Measurements from ENCODE around the gene OVOL1. TPM values are rescaled to one million over a fixed set of nuclear protein-coding genes. Genes with fewer than 3 reads are reported as not detected.

Gene OVOL1
- total RNA-seq, 2 donors from 2014 or later: 1.6 TPM; not detected in 1

DNA sequence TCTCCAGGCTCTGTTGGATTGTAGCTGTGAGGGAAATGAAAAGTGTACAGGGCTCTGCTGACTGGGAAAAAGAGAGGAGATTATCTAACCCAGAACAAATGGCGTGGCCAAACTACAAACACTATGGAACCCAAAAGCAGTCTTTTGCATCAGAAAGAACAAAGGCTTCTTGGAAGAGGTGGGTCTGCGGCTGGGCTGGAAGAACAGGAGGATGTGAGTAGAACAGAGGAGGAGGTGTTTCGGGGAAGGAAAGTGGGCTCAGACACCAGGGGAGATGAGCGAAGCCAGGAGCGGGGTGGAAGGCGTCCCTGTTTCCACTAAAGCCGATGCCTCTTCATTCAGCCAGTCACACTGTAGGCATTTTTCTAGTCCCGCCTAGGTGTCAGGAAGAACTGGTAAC is 12.0 kb downstream of the OVOL1 start:
- ATAC-seq (no peak), DNase-seq (ENCODE audit: low spot score in 2 of 2) (no peak)
- H3K27ac Mint-ChIP-seq: no peak overlapping the region
- no peaks in the 10 kb centered on the region for H3K36me3 Mint-ChIP-seq
- H3K9me3 Mint-ChIP-seq: no peaks in the 10 kb centered on the region

GRCh38 chr11:65801153-65801987 is 14.5 kb downstream of the OVOL1 start:
- Mint-ChIP-seq H3K9me3 (no peaks in the 10 kb centered on the region), H3K27ac (peak overlapping the region in 1 of 2 donors; percentile 55), H3K36me3 (no peaks in the 10 kb centered on the region)
- DNase-seq (ENCODE audit: low spot score in 2 of 2) (no peak), ATAC-seq (no peak)

GRCh38 chr11:65802841-65803240 is 16.0 kb downstream of the OVOL1 start:
- Mint-ChIP-seq H3K9me3 (no peaks in the 10 kb centered on the region), H3K36me3 (no peaks in the 10 kb centered on the region), H3K27ac (peak overlapping the region in 1 of 2 donors; percentile 23)
- no peak for ATAC-seq
- no peak for DNase-seq (ENCODE audit: low spot score in 2 of 2)

DNA sequence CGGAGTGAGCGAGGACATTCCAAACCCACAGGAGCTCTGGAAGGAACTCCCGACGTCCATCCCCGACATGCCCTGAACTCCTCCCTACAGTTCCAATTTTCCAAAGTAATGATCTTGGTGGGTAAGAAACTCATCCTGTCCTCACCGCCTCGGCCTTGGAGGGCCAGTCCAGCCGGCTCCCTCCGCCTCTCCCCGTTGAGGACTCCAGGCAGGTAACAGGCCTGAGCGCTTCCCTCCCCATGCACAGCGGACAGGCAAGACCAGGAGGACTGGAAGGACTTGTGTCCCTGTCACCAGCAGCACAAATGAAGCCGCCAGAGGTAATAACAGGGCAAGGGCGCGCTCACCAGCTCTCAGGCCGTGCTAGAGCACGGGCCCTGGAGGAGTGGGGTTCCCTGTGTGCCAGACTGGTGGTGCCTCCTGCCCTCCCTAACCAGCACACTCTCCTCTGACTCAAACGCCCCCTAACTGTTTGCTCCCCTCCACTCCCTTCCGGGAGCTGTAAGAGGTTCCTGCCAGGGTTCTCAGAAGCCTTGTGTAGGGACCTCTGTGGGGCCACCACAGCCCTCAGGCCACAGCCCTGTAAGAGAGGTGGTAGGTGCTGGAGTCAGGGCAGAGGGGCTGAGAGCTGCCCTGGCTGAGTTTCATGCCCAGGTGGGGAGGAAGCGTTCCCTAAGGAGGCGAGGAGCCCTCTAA is 17.1 kb downstream of the OVOL1 start:
- ATAC-seq (no peak), DNase-seq (ENCODE audit: low spot score in 2 of 2) (no peak)
- Mint-ChIP-seq H3K27ac (no peak overlapping the region), H3K36me3 (no peaks in the 10 kb centered on the region), H3K9me3 (no peaks in the 10 kb centered on the region)

DNA sequence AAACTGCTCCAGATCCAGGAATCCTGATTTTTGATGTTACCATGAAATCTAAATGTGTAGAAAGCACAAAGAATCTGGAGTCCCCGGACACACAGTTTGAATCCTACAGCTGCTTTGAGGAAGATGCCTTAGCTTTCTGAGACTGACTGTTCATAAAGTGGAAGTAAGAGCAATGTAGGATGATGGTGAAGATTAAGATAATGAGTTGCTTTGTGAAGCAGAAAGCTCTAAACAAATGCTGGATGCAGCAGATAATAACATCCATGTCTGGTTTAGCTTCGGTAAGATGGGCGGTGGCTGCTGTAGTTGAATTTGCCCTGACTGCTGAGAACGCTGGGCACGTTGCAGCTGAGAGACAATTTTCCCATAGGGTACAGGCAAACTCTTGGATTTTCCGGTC is 20.1 kb downstream of the OVOL1 start:
- no peaks in the 10 kb centered on the region for H3K9me3 Mint-ChIP-seq
- no peak for ATAC-seq
- H3K36me3 Mint-ChIP-seq: no peaks in the 10 kb centered on the region

DNA sequence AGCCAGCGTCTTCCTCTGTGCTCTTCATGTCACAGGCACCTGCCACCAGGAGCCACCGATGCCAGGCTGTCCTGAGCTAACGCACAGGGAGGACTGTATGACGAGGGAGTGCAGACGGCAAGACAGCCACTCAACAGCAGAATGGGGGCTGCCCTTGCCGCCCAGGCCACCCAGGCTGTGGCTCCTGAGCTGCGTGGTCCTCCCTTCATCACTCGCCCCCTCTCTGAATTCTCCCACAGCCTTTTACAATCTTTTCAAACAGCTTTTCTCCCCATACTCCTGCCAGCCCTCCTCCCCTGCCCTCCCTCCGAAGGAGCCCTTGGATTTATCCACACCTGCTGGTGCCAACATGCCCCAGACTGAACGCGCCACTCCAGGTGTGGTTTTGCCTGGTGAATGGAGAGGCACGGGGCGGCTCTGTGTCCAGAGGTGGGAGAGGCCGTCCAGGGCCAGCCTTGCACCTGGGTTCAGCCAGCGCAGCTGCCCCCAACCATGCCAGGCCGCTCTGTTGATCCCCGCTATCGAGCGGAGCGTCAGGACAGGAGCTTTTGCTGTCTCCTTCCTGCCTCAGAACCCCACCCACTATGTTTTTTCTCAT is 22.0 kb downstream of the OVOL1 start:
- no peak for DNase-seq (ENCODE audit: low spot score in 2 of 2)
- no peaks in the 10 kb centered on the region for H3K36me3 Mint-ChIP-seq
- no peak for ATAC-seq
- H3K9me3 Mint-ChIP-seq: no peaks in the 10 kb centered on the region
- H3K27ac Mint-ChIP-seq: no peak overlapping the region

More for the DNA sequence above, 20.1 kb downstream of the OVOL1 start:
- no peak overlapping the region for H3K27ac Mint-ChIP-seq
- no peak for DNase-seq (ENCODE audit: low spot score in 2 of 2)

DNA sequence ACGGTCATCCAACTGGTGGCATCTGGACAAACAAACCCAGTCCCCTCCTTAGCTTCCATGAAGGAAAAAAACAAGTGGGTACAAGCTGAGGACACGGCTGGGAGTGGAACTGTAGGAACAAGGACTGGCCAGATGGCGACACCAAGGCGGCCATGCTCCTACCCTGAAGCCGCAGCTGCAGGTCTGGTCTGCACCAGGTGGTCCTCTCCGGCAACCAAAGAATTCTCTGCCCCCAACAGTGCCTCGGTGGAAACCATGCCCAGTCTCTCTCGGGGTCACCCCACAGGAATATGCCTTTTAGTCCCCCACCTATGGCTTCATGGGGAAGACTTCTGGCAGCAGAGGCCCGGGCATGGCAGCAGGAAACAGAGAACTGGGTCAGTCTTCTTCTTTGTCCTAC is 22.6 kb downstream of the OVOL1 start:
- H3K36me3 Mint-ChIP-seq: no peaks in the 10 kb centered on the region
- ATAC-seq (no peak), DNase-seq (ENCODE audit: low spot score in 2 of 2) (no peak)
- H3K27ac Mint-ChIP-seq: no peak overlapping the region
- no peaks in the 10 kb centered on the region for H3K9me3 Mint-ChIP-seq

DNA sequence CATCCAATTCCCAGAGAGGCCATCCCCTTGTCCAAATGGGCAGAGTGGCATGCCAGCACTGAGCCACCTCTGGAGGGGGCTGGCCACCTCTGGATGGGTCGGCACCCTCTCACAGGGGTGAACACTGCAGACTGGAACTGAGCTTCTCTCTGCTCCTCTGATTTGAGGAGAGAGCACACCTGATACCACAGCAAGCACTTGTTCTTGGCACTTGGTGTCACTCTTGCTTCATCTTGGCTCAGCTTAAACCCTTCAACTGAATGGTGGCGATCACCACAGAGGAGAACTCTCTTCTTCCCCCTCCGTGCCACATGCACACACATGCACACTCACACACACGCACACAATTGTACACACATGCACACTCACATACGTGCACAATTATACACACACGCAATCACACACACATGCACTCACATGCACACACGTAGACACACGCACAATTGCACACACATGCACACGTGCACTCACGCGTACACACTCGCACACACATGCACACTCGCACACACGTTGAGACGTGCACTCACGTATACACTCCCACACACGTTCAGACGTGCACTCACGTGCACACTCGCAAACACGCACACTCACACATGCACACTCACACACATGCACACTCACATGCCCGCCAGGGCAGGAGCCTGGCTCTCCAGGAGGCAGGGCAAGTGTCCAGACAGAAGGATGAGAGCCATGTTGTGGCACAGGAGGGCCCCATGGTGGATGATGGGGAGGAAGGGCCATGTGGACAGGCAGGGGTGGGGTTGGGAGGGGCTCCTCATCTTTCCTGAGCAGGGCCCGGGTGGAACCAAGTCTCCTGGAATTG is 23.4 kb downstream of the OVOL1 start:
- Mint-ChIP-seq H3K27ac (no peak overlapping the region), H3K36me3 (no peaks in the 10 kb centered on the region), H3K9me3 (no peaks in the 10 kb centered on the region)
- DNase-seq (ENCODE audit: low spot score in 2 of 2) (no peak), ATAC-seq (peak; percentile 31 to 60)

DNA sequence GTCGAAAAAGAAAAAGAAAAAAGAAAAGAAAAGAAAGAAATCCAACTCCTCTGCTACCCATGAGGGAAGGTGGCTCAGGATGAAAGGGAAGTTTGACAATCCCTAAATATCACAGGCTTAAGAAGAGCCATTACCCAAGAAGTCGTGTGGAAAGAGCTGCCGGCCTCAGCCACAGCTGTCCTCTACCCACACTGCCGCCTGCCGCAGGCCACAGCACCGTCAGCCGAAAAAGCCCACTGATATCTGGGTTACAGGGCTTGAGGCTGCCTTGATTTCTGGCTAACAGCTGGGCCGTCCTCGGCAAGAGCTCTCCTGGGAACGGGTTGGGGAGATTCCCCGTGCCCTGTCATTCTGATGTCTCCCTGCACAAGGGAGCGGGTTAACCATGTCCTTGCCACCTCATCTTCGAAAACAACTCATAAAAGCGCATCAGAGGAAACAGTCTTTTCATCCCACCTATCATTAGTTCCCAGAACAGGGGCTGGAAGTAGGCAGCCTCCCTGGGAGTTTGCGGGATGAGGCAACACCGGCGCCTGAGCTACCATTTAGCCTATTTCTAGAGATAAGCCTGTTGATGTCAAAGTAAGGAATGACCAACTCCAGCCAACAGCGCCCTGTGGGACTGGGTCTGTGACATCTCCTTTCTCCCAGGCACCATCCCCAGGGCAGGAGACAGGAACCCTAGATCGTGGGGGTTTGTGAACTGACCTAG is 25.1 kb downstream of the OVOL1 start:
- H3K27ac Mint-ChIP-seq: no peak overlapping the region
- no peak for DNase-seq (ENCODE audit: low spot score in 2 of 2)
- H3K9me3 Mint-ChIP-seq: no peaks in the 10 kb centered on the region
- peaks cover 0 to 7% of the 10 kb centered on the region in 2 donors for H3K36me3 Mint-ChIP-seq
- no peak for ATAC-seq

DNA sequence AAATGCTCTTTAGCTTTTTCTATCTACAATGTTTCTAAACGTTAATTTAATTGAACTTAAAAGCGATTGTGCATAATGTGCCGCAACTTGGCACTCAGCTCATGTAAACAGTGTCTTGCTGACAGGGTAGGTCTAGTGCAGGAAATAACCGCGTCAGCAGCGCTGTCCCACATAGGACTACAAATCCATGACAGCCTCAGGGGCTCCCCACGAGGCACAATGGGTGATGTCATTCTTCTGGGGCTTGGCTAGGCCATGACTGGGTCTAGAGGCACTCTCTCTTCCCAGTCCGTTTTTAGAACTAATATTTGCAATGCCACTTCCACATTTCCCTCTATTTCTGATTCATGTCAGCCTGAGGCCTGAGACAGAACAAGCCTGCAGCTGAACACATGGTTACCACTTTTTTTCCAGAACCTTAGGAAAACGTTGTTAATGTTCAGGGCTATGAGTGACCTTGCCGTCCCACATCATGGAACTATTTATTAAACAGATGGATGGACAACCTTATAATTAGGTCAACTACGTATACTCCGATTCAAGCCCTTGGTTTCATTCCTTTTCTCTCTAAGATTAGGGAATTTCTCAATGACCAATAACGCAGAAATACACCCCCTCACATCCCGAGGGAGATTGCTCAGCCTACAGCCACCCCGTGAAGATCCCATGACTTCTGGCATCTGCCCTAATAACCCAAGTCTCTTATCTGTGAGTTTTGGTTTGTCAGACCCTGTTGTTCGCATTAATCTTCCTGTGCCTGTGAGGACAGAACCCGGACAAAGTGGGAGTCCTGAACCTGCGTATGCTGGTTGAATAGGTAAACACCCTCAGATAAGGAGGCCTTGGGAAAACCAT is 27.5 kb downstream of the OVOL1 start:
- Mint-ChIP-seq H3K36me3 (peaks cover 0 to 7% of the 10 kb centered on the region in 2 donors), H3K27ac (no peak overlapping the region), H3K9me3 (no peaks in the 10 kb centered on the region)
- ATAC-seq: no peak
- no peak for DNase-seq (ENCODE audit: low spot score in 2 of 2)

GRCh38 chr11:65814986-65815565 is 28.2 kb downstream of the OVOL1 start:
- Mint-ChIP-seq H3K36me3 (peaks cover 0 to 7% of the 10 kb centered on the region in 2 donors), H3K9me3 (no peaks in the 10 kb centered on the region), H3K27ac (peak overlapping the region in 1 of 2 donors; percentile 34)
- ATAC-seq (no peak), DNase-seq (ENCODE audit: low spot score in 2 of 2) (no peak)

DNA sequence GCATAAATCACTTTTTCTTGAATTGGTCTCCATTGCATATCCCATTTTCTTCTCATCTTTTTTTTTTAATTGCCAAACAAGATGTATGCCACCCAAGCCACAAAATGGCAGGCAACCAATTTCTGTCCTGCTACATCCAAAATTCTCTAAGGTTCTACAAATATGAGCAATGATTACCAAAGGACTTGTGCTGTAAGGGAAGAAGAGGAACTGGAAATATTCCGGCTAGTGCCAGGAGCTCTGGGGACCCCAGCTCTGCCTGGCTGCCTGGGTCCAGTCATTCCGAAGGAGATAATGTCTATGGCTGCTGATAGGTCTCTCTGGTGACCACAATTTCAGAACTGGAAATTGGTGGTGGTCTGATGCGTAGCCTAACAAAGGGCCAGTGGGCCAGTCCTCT is 29.8 kb downstream of the OVOL1 start:
- Mint-ChIP-seq H3K36me3 (peaks cover 0 to 7% of the 10 kb centered on the region in 2 donors), H3K27ac (no peak overlapping the region), H3K9me3 (no peaks in the 10 kb centered on the region)
- no peak for DNase-seq (ENCODE audit: low spot score in 2 of 2)
- no peak for ATAC-seq

GRCh38 chr11:65817312-65817834 is 30.5 kb downstream of the OVOL1 start:
- DNase-seq (ENCODE audit: low spot score in 2 of 2) (no peak), ATAC-seq (no peak)
- no peaks in the 10 kb centered on the region for H3K9me3 Mint-ChIP-seq
- peaks cover 0 to 7% of the 10 kb centered on the region in 2 donors for H3K36me3 Mint-ChIP-seq
- peak overlapping the region; percentile 70 to 75 for H3K27ac Mint-ChIP-seq

- ATAC-seq (peak; percentile 88 to 91), DNase-seq (ENCODE audit: low spot score in 2 of 2) (peak; percentile 93 to 99)
- Mint-ChIP-seq H3K27ac (peak overlapping the region; percentile 70 to 75), H3K36me3 (peaks cover 0 to 7% of the 10 kb centered on the region in 2 donors), H3K9me3 (no peaks in the 10 kb centered on the region)
These were observed 31.2 kb downstream of the OVOL1 start for GRCh38 chr11:65817835-65818680.

Data from activated naive CD4-positive, alpha-beta T cell treated with anti-CD3 and anti-CD28 coated beads, Interleukin-2, amount 50 U/mL, for 72 hours (primary cell).